Mammary epithelial cell (primary cell): ENCODE results near the gene RRP8.

Experiments used
- CTCF ChIP-seq, 2 donors: IDR thresholded peaks in 1 of 2; conservative IDR thresholded peaks in 1 of 2; 2 replicates each; pipeline ENCODE4 v1.5.1; 2011 to 2012; ENCODE audit warnings: inconsistent platforms in 2 of 2, low read length in 2 of 2, mild to moderate bottlenecking in 2 of 2, control low read depth in 1 of 2, low read depth in 1 of 2; ENCODE audit not compliant: insufficient read depth in 1 of 2; ENCODE audit errors: extremely low read depth in 1 of 2
- EZH2 ChIP-seq: IDR thresholded peaks from 2 replicates; pipeline ENCODE4 v1.6.1; 2012; ENCODE audit warnings: low read length, inconsistent platforms, borderline replicate concordance

- TF ChIP-seq EZH2 (no peak), CTCF (conservative IDR thresholded peaks at IDR 0.05 in 1 of 2, IDR thresholded peaks at IDR 0.05 in 1 of 2; ENCODE audit: extremely low read depth in 1 of 2, insufficient read depth in 1 of 2, low read depth in 1 of 2, low read length in 2 of 2) (no peak)
These were observed 36.6 kb downstream of the RRP8 start for GRCh38 chr11:6566704-6567370.
